HL-60/S4 treated with retinoic acid at 250 ng/mL for 4 days and 3 days (cell line): ENCODE results near the gene DRC3.

Experiments used
- in situ Hi-C: fragments of 300-500 bp; cut with MboI; formaldehyde crosslinking; loops from 2 replicates; pipeline ENCODE4 v1.7.0; 2022; ENCODE audit warnings: low sequenced_read_pairs

Gene DRC3

DNA sequence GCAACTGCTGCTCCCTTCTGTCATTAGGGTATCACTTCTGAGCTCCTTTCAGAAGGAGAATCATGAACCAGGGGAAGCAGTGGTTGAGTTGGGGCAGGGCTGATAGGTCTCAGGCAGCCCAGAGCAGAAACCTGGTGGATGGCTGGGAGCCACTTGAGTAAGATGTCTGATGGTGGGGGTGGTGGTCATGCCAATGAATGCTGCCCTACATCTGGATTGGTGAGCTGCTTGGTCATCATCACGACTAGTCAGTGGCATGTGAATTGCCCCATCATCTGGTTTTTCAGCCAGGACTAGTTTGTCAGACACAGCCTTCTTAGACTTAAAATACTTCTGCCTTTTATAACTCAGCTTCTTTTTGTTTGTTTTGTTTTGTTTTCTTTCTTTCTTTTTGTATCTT, 69.1 kb downstream of the DRC3 start:
- in situ Hi-C loops, result loop anchor here (25.0 kb wide), 1 partner anchor 679 kb away; no protein-coding TSS in a partner anchor

DNA sequence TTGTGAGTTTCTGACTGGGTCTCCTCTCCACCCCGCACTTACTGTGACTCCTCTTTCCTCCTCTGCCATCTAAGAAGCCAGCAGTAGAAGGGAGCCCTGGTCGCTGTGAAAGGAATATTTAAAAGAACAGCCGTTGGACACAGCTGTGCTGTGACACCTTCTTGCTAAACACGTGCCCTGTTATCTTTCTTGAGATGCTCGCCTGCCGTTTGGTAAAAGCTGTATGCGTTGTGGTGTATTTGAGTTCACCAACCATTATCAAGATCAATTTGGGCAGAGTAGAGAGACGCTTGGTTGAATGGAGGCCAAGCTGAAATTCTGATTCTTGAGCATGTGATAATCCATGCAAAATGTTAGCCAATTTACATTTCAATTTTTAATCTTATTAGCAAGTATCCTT, 70.3 kb downstream of the DRC3 start:
- in situ Hi-C loops, result loop anchor here (25.0 kb wide), 1 partner anchor 681 kb away; no protein-coding TSS in a partner anchor

DNA sequence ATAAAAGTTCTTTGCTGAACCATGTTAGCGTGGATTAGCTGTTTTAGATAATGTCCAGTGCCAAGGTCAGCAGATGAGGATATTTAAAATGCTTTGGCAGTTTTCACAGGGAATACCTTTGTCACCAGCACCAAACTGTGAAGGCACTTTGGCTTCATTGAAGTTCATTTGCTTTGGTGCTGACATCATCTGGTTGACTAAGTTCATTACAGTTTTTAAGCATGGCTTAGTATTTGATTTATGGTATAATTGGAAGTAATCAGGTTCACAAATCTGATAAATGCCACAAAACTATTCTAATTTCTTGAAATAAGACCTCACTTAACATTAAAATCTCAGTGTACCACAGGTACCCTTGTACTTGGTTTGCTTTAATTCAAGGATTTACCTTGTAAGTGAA, 70.8 kb downstream of the DRC3 start:
- in situ Hi-C loops, result loop anchor here (25.0 kb wide), 1 partner anchor 681 kb away; no protein-coding TSS in a partner anchor

DNA sequence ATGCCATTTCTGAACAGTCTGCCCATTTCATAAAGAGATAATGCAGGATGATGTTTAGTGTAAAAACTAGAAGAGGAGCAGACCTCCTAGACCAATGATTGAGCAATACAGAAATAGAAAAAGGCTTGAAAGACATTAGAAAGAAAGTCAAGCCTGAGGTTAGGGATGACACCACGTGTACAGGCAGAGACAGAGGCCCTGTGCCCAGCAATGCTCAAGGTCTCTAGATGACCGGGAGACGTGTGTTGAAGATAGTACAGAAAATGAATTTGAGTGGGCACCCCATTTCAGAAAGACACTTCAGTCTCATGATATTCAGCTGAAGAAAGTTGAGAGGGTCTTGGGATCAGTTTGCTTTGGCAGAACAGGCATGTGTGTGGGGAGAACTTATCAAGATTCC, 71.9 kb downstream of the DRC3 start:
- in situ Hi-C loops, result loop anchor here (25.0 kb wide), 1 partner anchor 682 kb away; no protein-coding TSS in a partner anchor

DNA sequence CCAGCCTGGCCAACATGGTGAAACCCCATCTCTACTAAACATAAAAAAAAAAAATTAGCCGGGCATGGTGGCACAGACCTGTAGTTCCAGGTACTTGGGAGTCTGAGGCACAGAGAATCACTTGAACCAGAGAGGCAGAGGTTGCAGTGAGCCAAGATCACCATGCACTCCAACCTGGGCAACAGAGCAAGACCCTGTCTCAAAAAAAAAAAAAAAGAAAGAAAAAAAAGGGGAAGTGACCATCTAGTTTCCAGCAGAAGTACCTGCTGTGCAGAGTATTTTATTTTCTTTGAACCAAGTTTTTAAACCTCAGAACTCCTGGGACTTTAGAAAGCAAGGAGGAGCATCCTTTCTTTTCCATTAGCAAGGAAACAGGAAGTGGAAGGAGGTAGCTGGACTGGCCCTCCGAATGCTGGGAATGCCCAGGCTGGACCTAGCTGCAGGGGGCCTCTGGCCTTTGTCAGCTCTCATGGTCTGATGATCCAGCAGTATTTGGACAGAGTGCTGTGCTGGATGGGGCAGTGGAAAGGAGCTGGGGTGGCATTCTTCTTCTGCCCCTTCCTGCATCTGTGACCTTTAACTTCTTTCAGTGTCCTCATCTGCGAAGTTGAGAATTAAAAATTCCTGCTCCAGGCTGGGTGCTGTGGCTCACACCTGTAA, 73.2 kb downstream of the DRC3 start:
- in situ Hi-C loops, result loop anchor here (25.0 kb wide), 1 partner anchor 684 kb away; no protein-coding TSS in a partner anchor

DNA sequence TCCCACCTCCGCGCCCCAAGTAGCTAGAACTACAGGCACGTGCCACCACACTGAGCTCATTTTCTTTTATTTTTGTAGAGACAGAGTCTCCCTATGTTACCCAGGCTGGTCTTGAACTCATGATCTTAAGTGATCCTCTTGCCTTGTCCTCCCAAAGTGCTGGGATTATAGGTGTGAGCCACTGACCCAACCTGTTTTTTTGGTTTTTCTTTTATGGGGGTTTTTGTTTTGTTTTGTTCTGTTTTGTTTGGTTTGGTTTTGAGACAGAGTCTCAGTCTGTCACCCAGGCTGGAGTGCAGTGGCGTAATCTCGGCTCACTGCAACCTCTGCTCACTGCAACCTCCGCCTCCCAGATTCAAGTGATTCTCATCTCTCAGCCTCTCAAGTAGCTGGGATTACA, 82.9 kb downstream of the DRC3 start:
- in situ Hi-C loops, result no loop called here

DNA sequence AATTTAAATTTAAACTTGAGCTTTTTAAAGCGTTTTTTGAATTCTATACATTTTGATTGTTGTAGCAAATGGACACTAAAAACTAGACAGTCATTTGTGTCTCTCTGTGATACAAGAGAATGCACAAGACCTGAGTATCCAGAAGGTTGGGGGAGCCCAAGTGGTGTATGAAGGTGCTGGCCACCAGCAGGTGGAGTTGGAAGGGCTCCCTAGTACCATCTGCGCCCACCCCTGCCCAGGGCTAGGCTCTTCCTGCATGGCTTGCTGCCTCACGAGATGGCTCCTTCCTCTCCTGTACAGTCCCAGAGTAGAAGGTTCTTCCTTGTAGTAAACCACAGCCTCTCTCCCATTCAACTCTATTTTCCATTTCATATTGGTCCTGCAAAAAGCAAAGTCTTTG, 83.6 kb downstream of the DRC3 start:
- in situ Hi-C loops, result no loop called here

DNA sequence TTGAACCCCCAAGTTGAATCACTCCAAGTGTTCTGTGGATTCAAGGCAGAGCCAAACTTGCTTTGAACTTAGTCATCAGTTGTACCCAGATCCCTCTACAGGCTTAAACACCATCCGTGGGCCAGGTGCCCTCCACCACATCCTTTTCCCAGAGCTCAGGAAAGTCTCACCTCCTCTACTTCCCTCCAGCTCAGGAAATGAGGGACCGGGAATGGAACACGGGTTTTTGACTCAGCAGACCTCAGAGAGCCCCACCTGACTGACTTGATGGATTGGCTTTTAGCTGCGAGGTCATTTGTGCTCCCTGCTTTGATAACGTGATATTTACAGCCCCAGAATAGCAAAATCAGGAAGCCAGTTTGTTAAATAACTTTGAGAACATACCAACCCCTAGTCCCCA, 86.6 kb downstream of the DRC3 start:
- in situ Hi-C loops, result no loop called here

DNA sequence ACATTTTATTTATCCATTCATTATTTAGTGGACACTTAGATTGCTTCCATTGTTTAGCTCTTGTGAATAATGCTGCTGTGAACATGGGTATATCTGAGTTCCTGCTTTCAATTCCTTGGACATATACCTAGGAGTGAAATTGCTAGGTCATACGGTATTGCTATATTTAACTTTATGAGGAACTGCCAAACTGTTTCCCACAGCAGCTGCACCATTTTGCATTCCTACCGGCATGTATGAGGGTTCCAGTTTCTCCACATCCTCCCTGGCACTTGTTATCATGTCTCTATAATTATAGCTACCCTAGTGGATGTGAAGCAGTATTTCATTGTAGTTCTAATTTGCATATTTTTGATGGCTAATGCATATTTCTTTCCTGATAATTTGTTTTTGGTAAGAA, 91.4 kb downstream of the DRC3 start:
- in situ Hi-C loops, result no loop called here

DNA sequence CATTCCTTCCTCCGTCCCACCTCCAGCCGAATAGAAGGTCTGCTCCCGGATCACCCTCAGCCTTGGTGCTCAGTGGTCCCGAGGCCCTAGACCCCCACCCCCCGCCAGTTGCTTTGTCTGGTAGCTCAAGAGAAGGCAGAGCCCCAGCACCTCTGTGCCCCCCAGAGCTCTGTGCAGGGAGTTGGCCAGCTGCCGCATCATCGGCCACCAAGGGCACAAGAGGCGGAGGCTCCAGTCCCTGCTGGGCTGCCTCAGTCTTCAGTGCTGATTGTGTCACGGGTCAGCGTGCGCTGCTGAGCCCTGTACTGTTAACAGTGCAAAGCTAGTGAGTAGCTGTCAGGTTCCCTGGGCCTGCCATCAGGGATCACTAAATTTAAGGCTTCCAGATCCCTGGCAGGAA, 92.9 kb downstream of the DRC3 start:
- in situ Hi-C loops, result no loop called here
